Fibroblast of skin of back (primary cell): ENCODE measurements around the gene STK32C.

Experiments used
- DNase-seq: peaks from one replicate; pipeline ENCODE4 v3.0.0-alpha.2; 2013

The STK32C gene

GRCh38 chr10:132242103-132242840 lies 65.5 kb downstream of the STK32C start:
- DNase-seq: no peak

GRCh38 chr10:132241496-132241895 lies 66.3 kb downstream of the STK32C start:
- no peak for DNase-seq

DNA sequence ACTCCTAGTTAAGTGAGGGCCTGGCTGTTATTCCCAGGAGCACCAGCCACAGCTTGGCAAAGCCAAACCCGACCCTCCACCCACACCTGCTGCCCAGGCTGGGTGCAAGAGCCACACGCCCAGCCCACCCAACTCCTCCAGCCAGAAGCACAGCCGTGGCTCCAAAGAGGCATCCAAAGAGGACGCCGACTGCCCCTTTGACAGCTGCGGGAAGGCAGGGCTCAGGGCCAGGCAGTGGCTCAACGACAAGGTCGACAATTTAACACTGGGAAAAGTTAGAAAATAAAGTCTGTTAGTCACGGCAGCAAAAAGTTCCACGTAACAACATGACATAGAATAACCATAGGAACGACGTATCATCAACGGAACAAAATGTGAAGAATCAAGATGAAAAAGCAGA lies 66.7 kb downstream of the STK32C start:
- DNase-seq: no peak

GRCh38 chr10:132240581-132240980 lies 67.2 kb downstream of the STK32C start:
- DNase-seq: no peak

DNA sequence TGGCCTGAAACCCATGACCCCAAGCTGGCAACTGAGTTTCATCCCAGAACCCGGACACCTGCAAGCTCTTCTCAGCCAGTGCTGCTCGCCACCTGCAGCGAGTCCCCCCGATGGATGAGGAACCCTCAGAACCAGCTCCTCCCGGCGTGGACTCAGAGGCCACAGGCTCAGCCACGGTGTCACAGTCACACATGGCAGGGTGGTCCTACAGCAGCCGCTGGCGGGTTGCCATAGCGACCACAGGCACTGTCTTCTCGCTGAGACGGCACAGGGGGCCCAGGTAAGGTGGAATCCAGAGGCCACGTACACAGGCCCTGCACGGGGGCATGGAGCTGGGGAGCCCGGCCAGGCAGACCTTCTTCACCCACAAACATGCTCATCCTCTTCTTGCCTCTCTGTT lies 67.6 kb downstream of the STK32C start:
- no peak for DNase-seq

DNA sequence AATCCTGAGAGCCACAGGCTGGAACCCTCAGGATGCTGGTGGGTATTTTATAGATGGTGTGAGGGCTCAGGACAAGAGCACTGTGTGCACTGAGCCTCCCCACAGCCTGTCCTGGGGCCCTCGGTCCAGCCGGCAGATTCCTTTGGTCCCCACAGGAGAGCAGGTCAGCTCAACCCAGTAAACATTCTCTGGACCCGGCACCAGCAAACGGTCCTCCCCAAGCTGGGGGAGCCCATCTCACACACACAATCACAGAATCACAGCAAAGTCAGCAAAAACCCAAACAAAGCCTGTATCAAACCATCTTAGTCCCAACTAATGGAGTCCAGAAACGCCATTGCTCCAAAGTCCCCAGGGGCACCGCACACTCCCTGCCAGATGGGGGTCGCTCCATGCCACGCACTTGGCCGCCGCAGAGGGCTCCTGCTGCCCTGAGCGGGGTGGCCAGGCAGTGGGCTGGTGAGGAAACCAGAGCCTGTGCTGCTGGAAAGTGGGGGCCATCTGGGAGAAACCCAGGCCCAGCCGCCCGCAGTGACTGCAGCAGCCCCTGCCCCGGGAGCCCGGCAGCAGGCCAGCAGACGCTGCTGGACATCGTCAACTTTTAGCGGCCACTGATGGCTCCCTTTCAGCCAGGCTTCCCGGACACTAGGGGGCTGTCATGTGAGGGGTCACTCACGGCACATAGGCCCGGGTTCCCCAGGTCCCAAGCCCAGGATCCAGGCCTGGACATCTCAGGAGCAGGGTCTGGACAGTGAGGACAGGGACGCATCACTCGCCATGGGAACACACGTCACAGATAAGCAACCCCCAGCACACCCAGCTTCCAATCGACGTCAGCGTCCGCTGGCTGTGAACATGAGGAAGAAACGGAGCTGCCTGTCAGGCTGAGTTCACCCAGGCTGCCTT lies 68.4 kb downstream of the STK32C start:
- DNase-seq: no peak

DNA sequence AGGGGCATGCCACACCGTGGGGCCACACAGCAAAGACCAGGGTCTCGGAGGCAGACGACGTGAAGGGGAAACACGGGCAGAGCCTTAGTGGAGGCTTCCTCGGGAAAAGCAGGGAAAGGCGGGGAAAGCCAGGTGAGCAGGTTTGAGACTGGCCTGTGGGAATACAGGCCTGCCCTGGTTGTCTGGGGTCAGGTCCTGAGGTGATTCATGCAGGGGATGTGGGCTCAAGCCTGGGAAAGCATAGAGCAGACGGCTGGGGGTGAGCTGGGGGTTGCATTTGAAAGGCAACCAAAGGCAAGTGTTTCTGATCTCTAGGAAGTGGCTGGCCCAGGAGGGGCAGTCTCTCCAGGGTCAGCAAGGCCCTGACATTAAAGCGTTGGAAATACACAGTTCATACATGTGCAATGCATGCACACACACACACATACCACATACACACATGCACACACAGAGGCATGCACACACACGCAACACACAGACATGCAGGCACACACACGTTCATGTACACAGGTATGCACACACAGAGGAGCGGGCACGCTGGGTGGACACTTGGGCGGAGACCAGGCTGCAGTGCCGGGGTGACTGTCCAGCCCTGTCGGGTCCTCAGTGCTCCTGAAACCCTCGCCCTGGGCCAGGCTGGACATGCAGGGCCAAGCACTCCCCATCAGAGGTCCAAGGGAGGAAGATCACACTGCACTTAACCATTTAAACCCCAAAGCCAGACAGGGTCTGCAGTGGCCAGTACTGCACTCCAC lies 69.2 kb downstream of the STK32C start:
- DNase-seq: no peak

DNA sequence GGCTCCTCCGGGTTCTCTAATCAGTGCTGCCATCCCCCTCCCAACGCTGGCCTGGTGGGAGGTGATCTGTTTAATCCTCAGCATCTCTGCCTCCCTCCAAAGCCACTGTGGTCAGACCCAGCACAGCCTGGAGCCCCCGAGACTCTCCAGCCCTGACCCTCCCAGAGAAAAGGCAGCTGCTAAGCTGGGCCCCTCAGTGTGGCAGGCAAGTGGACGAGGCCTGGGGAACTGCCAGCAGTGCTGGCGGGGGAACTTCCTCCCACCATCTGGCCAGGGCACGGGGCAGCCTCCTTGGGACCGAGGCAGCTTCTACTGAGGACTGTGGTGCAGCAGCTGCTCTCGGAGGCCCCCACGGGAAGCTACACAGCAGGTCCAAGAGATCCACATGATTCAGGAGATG lies 69.9 kb downstream of the STK32C start:
- no peak for DNase-seq

DNA sequence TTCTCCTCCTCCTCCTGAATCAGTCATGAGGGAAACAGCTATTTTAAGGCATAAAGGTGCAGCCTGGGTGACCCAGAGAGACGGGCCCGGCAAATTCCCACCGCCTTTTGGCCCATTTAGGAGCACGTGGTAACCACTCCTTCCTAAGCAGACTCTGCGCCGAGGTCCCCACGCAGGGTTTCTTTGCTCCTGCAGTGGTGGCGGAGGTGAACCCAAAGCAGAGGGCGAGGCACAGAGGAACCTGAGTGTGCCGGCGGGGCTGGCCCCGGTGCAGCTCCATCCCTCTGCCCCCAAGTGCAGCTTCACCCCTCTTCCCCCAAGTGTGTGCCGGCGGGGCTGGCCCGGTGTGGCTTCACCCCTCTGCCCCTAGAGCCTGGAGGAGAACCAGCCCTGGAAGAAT lies 70.4 kb downstream of the STK32C start:
- DNase-seq: no peak

GRCh38 chr10:132236881-132237280 lies 70.9 kb downstream of the STK32C start:
- no peak for DNase-seq

DNA sequence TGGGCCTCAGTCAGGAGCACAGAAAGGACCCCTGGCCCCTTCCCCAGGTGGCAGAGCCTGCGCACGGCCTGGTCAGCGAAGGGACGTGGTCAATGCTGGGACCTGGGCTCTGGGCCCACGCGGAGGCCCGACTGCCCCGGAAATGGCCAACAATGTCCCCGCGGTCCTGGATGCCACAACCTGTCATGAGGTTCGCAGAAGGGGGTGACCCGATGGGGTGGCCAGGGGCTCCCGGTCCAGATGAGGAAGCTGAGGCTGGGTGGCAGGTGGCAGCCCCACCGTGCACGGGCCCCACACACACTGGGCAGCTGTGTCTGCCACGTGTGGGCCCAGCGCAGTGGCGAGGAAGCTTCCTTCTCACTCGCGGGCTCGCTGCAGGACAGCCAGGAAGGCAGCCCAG lies 71.6 kb downstream of the STK32C start:
- DNase-seq: no peak

DNA sequence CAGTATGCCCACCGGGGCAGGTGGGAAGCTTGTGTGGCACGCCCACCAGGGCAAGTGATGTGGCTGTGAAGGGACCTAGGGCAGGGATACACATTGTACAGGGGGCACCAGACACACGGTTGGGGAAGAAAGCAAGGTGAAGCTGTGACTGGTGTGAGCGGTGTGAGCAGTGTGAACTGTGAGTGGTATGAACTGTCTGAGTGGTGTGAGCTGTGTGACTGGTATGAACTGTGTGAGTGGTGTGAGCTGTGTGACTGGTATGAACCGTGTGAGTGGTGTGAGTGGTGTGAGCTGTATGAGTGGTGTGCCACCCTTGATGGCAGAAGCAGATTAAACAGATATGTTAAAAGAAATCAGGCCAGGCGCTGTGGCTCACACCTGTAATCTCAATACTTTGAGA lies 72.9 kb downstream of the STK32C start:
- DNase-seq: no peak

DNA sequence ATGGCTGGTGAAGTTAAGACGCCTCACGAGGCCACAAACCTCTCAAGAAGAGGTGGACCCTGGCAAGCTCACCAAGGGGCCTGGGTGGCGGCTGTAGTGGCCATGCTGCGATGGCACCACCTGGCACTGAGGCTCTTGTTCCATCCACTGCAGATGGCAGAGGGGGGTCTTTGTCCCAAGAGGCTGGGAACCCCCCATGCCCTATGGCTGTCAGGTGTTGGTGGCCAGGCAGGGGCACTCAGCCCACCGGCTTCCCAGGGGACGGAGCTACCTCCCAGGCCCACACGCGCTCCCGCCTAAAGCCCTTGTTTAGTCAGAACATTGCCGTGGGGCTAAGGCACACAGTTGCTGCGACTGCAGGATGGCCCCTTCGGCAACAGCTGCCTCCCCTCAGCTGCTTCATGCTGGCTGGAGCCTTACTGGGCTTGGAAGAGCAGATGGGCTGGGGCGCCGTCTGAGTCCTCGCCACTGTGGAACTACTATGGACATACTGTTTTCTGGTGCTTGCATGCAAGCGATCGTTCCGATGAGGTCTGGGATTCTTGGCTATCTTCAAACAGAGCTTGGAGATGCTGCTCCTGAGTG lies 74.2 kb downstream of the STK32C start:
- DNase-seq: no peak

GRCh38 chr10:132232981-132233380 lies 74.8 kb downstream of the STK32C start:
- no peak for DNase-seq

- no peak for DNase-seq
Observed at GRCh38 chr10:132232023-132232951, 75.5 kb downstream of the STK32C start.

GRCh38 chr10:132231656-132232022 lies 76.1 kb downstream of the STK32C start:
- no peak for DNase-seq

DNA sequence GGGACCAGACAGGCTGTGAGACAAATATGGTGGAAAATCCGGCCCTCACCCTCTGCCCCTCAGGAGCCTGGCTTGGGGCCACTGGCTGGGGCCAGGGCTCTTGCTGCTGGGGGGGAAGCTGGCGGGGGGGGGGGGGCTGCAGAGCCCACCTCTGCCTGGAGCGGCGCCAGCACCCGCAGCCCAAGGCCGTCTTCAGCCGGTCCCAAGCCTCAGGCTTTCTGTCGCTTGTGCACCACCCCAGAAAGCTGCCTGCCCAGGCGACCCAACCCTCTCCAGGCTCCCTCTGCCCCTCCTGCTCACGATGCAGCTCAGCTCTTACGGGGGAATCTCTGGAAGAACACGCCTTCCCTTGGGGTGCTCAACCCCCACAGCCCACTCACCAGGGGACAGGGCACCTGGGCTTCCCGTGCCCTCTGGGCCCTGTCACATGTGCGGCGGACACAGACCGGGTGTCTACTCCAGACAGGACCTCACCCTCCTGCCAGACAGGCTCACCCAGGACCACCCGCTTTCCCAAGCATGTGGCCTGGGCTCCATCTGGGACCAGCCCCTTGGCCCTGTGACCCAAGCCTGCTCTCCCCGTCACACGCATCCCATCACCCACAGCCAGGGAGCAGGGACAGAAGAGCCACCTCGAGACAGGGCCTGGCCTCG lies 77.1 kb downstream of the STK32C start:
- no peak for DNase-seq

DNA sequence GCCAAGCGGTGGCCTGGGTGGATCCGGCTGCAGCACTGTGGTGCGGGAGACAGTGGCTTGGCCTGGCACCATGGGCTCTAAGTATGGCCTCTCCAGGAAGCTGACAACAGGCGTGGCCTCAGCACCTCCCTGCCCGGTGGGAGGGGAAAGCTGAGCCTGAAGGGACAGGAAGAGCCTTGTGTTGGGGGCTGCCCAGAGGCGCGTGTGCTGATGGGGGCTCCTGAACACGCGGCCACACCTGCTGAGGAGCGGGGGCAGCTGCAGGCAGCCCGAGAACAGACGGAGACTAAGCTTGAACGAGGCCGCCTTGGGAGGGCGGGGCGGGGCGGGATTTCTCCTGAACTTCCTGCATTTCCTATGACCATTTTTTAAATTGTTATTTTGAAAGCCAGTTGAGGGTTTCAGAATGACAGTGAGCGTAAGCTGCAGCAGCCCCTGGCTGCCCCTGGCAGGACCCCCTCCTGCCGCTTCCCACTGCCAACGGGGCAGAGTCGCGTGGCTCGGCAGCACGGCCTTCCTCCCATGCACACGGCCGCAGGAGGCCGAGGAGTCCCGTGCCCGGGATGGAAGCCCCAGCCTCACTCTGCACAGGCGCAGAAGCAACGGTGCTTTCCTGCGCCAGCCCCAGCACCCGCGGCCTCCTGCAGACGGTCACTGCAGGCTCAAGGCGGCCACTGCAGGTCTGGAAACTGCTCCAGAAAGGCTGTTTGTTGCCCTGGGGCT lies 77.8 kb downstream of the STK32C start:
- DNase-seq: no peak

DNA sequence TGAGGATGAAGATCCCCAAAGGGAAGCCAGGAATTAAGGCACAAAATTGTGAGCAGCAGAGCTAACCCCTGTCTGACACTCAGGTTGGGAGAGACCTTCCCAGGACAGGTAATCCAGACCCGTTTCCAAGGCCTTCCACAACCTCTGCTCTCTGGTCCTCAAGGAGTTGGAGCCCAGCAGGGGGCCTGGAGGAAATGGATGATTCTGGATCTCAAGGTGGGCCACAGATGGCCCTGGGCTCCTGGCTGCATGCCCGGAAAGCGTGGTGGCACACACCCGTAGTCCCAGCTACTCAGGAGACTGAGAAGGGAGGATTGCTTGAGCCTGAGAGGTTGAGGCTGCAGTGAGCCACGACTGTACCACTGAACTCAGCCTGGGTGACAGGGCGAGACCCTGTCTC lies 78.7 kb downstream of the STK32C start:
- DNase-seq: no peak

- DNase-seq: no peak
Observed at GRCh38 chr10:132228616-132229015, 79.1 kb downstream of the STK32C start.
